Coronary artery (tissue), 2 donors: Measurements from ENCODE around the gene GTPBP2.

Experiments used
- DNase-seq: peaks from one replicate; pipeline ENCODE4 v3.0.0-alpha.2; 2017; ENCODE audit warnings: low spot score
- H3K27ac ChIP-seq, 2 donors: fragments of 200-600 bp; sonication (generic); one replicate each; pipeline ENCODE4 v1.5.1; 2016 to 2019
- H3K4me3 ChIP-seq: fragments of 200-600 bp; sonication (generic); 2 replicates; pipeline ENCODE4 v1.5.1; 2016; ENCODE audit warnings: mild to moderate bottlenecking, moderate library complexity
- CTCF ChIP-seq: fragments of 200-600 bp; sonication (generic); IDR thresholded peaks from one replicate; pipeline ENCODE4 v1.5.1; 2019; ENCODE audit warnings: antibody characterized with exemption

GTPBP2 gene

GRCh38 chr6:43572015-43572414 lies 57.0 kb downstream of the GTPBP2 start:
- DNase-seq: no peak
- TF ChIP-seq CTCF: no peak

GRCh38 chr6:43570876-43571441 lies 58.1 kb downstream of the GTPBP2 start:
- DNase-seq: no peak
- no peak for TF ChIP-seq CTCF
- Histone ChIP-seq H3K27ac (no peak overlapping the region), H3K4me3 (no peak overlapping the region)

More at GRCh38 chr6:43572015-43572414, 57.0 kb downstream of the GTPBP2 start:
- Histone ChIP-seq H3K27ac (no peak overlapping the region), H3K4me3 (no peak overlapping the region)
